Activated CD4-positive, alpha-beta T cell treated with anti-CD3 and anti-CD28 coated beads, Interleukin-2, amount 50 U/mL, for 48 hours (primary cell): Measurements from ENCODE around the gene SNCB.

Experiments
- DNase-seq, 2 experiments: peaks; one replicate each; pipeline ENCODE4 v3.0.0-alpha.2; 2020

Gene SNCB

DNA sequence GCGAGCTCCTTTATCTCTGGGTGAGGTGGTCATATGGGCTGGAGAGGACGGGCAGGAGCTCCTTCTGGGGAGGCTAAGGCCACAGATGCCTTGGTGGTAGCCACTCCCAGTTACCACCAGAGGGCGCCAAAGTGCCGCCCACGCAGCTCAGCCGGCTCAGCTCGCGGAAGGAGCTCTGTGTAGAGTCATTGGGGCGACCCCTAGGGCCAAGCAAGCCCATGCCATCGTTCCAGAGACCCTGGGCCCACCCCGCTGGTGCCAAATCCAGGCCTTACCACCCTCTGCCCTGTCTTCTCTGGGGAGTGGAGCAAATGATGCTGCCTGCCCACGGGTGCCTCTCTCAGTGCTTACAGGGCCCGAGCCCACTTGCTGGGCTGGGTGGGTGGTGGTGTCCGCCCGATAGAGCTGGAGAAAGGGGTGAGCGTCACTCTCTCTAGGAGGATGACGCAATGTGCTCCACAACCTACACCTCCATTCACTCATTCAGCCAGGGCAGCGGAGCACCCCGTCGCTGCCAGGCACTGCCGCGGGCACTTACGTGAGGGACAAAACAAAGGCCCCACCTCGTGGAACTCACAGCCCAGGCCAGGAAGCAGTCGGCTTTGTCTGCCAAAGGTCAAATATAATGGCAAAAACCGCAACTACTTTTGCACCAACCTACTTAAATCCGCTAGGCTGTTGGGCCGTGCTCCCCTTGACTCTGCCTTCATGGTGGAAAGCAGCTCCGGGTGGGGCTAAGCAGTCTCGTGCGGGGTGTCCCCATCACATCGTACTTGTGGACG, 30.7 kb upstream of the SNCB start:
- peak; percentile 79 to 83 for DNase-seq

DNA sequence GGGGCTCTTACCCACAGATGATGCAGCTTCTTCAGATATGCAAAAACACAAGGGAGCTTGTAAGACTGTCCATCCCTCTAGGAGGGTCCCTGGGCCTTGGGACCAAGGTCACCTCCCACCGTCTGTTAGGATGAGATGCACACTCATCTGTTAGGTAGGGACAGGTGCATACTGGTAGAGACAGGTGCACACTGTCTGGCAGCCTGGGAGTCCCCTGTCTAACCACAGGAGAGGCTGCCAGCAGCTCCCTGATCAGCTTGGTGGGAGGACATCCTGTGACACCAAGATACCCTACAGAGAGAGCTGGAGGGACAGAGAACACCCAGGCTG, 30.2 kb upstream of the SNCB start:
- DNase-seq = no peak

DNA sequence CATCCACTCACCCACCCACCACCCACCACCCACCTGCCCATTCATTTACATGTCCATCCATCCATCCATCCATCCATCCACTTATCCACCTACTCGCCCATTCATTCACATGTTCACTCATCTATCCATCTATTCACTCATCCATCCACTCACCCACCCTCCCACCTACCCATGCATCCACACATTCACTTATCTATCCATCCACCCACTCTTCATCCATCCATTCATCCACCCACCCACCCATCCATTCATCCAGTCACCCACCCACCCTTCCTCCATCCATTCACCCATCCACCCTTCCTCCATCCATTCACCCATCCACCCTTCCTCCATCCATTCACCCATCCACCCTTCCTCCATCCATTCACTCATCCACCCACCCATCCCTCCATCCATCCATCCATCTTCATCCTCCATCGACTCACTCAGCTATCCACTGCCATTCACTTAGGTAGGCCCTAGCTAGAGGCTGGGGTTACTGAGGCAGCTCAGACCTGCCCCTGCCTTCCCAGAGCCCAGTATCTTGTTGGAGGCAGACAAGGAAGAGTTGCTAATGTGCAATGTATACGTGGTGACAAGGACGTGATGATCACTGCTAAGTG, 29.6 kb upstream of the SNCB start:
- DNase-seq = no peak

DNA sequence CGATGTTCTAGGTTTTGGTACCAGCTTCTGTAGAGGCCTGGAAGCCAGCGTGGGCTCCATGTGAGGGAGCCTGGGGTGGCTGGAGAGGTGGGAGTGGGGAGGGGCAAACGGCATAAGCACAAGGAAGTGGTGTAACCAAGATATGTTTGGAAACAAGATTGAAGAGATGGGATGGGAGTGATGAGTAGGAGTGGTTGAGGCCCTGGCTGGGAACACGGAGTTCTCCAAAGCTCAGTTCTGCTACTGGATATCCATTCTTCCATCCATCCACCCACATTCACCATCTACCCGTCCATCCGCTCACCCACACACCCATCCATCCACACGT, 29.1 kb upstream of the SNCB start:
- no peak for DNase-seq

DNA sequence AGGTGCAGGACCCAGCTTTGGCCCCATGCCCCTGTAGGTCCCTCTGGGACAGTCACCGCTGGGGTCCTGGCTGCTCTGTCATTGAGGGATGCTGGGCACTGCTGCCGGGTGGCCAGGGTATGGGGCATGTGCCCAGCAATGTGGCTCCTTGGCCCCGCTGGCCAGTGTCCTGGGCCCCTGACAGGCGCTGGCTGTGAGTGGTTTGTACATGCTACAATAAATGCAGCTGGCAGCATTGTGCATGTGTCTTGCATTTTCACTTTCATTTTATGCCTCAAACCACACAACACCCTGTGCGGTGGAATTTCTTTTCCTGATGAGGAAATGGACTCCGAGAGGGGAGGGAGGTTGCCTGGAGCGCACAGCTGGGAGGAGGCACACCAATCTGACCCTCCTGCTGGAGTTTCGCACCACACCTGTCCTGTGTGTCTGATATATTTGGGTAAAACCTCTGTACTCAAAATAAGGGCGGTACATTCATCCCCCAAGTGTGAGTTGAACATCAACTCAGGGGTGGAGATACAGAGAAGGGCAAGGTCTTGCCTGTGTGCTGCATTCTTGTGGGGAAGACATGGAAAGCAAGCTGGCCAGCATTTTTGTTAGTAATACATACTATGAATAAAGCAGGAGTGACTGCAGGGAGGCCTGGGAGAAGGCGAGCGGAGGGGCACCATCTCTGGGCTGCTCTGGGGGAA, 28.6 kb upstream of the SNCB start:
- no peak for DNase-seq

DNA sequence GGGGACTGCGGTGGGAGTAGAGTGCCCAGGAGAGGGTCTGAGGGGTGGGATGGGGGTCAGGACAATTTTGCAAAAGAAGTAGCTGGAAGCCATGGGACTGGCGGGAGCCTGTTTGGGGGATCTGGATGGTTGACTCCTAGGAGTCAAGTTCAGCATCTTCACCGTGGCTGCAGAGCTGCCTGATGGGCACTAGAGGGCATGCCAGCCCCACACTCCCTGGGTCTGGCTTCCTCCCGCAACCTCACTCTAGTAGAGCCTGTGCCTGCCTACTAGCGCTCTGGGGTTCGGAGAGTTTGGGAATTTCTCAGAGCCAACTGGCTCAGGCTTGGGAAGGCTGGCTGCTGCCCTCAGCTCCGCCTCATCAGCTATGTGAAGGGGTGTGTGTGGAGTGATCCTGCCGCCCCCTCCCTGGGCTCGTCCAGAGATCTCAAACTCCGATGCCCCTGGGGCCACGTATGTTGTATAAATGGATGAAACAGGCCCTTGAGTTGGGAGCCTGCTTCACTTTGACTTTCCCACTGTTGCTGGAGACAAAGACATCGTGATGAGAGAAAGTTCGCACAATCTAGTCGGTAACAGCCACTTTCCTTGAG, 27.8 kb upstream of the SNCB start:
- peak; percentile 70 to 75 for DNase-seq

DNA sequence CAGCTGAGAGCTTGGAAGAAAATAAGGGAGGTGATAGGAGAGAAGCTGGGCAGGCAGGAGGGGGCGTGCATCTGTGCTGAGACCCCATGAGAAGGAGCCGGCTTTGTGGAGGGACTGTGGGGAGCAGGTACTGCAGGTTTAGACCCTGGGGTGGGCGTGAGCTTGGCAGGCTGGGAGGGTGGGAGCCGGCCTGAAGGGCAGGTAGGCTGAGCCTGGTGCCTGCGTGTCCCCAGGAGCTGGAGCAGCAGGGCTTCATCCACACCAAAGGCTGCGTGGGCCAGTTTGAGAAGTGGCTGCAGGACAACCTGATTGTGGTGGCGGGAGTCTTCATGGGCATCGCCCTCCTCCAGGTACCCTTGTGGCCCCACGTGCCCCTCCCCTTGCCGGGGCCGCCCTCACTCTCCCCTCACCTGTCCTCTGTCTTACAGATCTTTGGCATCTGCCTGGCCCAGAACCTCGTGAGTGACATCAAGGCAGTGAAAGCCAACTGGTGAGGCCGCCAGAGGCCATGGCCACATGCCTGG, 26.2 kb upstream of the SNCB start:
- DNase-seq = no peak

DNA sequence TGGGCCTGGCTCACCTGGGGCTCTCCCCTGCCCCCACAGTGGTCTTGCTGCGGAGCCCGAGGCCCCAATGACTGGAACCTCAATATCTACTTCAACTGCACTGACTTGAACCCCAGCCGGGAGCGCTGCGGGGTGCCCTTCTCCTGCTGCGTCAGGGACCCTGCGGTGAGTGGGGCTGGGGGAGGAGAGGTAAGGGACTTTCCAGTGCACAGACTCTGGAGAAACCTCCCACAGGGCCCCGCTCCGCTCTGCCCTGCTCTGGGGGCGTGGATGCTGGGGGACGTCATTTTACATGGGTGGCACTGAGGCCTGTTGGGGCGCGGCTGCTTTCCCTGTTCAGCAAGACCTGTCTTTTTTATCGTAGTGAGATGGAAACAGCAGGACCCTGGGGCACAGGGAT, 24.5 kb upstream of the SNCB start:
- DNase-seq = no peak

DNA sequence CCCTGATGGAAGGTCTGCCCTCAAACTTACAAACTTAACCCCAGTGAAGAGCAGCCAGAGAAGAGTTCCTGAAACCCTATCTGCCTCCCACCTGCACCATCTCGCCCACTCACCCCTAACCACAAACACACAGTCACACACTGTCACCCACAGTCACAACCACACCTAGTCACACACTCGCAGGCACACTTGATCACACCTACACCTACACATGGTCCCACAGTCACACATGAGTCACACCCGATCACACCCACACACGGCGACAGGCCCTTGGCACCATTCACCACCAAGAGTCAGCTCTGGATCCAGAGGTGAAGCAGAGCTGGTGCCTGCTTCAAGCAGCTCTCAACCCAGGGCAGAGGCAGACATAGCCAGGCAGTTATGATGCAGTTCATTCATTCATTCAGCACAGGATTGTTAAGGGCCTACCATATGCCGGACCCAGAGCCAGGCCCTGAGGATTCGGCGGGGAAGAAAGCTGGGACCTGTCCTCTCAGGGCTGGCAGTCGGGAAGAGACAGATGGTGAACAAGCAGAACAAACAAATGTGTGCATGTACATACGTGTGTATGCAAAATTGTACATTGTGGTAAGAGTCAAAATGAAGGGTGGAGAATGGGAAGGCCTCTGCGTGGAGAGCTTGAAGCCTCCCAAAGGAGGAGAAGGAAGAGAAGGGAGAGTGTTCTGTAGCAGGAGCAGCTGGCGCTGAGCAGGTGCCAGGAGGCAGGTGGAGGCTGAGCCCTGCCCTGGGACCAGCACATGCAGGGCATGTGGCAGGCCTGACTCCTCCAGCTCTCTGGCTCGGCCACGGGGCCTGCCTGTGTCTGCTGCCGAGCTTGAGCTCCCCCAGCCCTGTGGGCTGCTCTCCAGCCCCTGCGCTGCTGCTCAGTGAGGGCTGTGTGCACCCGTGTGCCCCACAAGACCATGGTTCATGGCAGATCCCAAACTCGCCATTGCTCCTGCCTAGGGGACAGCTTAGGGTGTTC, 23.4 kb upstream of the SNCB start:
- peak; percentile 76 to 83 for DNase-seq

DNA sequence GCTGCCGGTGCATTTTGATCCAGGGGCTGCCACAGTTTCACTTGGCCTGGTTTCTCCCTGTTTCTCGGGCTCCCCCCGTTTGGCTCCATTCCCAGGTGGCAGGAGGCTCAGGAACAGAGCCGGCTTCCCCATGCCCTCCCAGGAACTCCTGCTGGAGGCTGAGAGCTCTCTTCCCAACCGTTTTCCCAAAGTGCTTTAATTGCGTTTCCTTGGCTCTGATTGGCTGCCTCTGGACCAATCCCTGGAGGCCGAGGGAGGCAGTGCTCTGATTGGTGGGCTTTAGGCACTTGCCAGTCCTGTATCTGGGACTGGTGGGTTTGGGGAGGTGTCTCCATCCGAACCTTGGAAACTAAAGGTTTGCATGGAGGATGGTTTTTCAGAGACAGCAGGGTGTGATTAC, 21.8 kb upstream of the SNCB start:
- no peak for DNase-seq

DNA sequence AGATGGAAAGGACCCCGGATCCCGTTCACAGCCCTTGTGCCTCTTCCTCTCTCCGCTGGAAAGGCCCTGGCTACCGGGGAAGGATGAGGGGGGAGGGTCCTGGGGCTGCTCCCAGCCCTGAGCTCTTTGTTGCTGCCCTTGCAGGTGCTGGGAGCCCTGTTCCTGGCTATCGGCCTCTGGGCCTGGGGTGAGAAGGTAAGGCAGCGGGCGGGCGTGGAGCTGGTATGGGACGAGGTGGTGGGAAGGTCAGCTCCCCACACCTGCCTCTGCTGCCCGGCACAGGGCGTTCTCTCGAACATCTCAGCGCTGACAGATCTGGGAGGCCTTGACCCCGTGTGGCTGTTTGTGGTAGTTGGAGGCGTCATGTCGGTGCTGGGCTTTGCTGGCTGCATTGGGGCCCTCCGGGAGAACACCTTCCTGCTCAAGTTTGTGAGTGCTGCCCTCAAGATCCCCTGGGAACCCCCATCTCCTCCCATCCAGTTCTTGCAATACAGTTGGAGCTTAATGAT, 21.2 kb upstream of the SNCB start:
- DNase-seq = no peak

DNA sequence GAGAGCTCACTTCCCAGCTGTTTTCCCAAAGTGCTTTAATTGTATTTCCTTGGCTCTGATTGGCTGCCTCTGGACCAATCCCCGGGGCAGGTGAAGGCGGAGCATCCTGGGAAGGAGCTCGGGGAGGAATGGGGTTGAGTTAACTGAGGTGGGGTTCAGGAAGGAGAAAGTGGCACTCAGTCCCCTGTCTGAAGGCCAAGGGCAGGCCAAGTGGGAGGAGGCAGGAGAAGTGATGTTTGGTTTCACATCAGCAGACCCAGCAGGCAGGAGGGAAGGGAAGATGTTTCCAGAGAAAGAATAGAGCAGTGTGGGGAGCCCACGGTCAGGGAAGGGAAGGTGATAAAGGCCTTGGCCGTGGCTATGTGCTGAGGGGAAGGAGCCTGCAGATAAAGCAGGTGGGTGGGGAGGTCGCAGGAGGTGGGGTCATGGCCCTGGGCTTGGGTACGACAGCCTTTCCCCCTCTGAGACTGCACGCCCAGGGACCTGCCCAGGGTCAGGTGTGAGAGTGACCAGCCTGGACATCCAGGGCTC, 20.1 kb upstream of the SNCB start:
- DNase-seq = no peak

DNA sequence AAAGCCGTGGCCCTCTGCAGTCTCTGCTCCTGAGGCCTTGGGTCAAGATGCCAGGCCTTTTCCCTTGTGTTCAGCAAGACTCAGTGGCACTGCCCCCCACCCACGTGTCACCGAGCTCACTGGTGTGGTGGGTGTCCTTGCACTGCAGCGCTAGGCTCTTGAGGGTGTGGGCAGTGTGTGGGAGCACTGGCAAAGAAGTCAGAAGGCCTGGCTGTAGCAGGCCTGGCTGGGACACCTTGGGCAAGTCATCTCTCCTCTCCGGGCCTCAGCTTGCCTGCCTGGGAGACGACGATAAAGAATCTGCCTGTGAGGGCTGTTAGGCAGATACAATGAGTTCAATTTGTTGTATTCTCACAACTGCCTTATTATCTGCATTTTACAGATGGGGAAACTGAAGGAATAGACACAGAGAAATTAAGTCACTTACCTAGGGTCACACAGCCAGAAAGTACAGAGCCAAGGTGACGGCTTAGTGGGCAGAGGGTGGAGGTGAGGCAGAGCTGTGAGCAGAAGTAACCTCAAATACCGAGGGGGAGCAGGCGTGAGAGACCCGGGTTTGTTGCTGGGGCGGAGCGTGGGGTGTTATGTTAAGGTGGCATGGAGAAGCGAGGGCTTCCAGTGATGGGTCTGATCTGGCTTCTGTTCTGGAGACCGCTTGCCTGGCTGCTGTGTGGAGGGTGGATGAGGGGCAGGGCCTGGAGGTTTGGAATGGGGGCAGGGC, 18.3 kb upstream of the SNCB start:
- no peak for DNase-seq

DNA sequence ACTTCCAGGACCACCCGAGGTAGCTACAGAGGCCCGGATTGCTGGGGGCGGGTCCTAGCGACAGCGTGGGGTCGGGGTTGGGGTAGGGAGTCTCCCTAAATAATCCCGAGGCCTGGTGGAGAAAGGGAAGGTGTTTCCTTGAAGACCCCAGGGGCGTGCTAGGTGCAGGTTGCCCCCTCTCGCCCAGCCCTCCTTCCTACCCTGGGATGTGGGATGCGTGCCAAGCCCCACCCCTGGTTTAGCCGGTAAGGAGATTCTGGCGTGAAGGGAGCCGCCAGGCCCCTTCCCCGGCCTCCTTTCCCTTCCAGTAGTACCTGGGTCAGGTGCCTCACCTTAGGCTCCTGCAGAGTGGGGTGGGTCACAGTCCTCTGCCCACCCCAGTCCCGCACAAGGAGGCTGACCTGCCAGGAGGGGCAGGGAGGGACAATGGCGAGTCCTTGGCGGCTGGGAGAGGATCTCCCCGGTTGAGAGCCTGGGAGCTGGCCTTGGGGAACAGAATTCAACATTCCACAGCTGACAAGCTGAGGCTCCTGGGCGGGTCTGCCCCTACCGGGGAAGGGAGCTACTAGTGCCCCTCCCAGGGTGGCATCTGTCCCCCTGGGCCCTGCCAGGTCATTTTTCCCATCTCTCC, 17.6 kb upstream of the SNCB start:
- peak in 1 of 2 experiments; percentile 39 for DNase-seq

DNA sequence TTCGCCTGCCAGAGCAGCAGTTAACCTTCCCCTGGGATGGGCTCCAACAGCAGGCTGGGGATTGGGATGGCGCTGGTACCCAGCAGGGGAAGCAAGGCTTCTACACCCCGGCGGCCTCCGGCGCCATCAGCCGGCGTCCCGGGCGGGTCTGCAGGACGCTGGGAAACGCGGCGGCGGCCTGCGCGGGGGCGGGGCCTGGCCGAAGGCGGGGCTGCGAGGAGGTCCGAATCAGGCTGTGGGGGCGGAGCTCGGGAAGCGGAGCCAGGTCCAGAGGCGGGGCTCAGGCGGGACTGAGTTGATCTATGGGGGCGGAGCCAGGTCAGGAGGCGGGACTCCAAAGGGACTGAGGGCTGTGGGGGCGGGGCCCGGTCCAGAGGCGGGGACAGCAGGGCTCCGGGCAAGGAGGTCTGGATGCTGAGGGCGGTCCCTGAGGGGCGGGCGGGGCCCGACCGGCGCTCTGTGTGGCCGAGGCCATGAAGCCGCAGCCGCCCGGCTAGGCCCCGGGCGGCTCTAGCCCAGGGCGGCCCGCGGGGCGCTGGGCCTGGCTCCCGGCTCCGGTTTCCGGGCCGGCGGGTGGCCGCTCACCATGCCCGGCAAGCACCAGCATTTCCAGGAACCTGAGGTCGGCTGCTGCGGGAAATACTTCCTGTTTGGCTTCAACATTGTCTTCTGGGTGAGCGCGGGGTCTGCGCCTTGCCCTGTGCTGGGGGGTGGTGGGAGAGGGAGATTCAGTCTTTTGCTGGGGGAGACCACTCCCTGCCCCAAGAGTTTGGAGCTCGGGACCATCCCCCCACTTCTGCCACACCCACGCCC, 16.9 kb upstream of the SNCB start, which contains the start of gene TSPAN17:
TSS of gene TSPAN17 (plus strand) at position 455 of the 813 bp plus-strand sequence. CDS start at position 587, 132 bp downstream.
- DNase-seq = peak; percentile 100

DNA sequence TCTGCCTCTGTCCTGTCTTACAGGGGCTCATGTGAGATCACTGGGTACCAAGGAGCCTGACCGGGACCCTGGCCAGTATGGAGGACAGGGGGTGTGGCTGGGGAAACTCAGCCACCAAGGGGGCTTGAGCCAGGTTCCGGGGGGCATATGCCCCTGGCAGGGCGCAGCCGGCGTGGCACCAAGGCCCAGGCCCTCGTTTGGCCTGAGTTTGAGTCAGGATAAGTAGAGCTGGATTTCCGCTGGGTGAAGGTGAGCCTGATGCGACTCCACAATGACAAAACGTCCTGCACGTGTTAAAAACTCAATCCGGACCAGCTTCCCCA, 16.3 kb upstream of the SNCB start:
- no peak for DNase-seq

DNA sequence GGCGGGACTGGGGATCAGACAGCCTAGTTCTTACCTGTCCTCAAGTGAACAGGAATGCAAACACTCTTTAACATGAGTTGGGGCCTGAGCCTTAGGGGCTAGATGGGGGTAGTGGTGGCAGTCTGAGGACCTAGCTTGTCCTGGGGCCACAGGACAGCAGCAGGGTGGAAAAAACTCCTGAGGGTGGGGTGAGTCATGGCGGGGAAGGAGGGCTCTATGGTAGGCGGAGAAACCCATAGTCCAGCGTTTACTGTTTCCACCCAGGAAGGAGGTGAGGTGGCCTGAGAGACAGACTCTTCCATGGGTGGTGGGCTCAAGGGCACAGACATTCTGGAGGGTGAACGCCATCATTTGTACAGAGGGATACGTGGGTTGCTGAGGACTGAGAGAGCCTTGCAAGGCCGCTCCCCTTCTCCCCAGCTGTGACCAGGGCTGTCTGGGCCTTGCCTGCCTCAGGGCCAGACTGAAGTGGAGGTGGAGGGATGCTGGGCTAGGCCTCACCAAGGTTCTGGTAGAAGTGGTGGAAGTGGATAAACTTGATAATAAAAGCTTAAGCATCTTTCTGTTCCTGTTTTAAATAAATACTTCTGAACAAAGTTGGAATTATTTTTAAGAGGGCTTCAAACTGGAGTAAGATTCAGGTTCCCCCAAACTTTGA, 15.8 kb upstream of the SNCB start:
- no peak for DNase-seq

DNA sequence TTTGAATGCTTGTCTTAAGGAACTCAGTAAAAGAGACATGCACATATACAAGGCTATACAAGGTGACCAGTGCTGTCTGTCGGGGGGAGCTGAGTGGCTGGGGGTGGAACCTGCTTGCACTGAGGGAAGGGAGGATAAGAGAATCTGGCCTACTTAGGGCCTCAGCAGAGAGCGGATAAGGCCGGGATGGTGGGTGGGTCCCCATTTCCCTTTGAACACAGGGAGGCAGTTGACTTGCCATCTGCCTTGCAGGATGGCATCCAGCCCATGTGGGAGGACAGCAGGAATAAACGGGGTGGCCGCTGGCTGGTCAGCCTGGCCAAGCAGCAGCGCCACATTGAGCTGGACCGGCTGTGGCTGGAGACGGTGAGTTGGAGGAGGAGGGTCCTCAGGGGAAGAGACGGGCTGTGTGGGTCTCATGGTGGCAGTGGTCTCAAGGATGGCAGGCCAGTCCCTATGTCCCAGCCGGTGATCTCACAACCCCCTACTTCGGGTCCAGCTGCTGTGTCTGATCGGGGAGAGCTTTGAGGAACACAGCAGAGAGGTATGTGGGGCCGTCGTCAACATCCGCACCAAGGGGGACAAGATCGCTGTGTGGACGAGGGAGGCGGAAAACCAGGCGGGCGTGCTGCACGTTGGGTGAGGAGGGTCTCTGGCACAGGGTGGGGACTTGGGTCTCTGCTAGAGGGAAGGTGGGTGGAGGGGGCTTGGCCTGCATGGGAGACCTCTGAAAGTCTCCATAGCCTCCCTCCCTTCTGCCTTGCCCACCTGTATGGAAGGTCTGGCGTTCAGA, 14.7 kb upstream of the SNCB start:
- DNase-seq = no peak

DNA sequence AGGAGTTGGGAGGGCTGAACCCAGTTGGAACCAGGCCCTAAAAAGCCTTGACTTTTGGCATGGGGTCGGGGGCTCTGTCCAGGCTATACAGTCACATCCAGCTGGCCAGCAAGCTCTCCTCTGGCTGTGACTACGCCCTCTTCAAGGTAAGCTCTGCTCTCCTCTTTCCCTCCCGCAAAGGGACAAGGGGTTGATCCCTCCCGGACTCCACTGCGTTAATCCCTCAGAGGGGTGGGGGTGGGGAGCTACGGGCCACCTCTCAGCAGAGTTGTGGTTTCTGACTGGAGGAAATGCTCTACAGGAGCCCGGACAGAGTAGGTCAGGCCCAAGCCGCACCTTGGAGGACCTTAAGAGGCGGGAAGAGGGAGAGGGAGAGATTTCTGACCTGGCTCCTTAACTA, 14.0 kb upstream of the SNCB start:
- no peak for DNase-seq
